ENCODE measurements around the gene SLC38A2. TPM values are rescaled to one million over a fixed set of nuclear protein-coding genes. Genes with fewer than 3 reads are reported as not detected.

SLC38A2 gene
- total and polyA plus RNA-seq, 4 donors = 102 to 292 (median 195) TPM

Other genes starting within 250 kb of the SLC38A2 start
- 100 to 1,000 TPM in 1 of 2 donors, 10 to 100 TPM in 1; 56.5 to 162 TPM for gene SLC38A1, start 103.7 kb downstream of the SLC38A2 start, total RNA-seq
- 10 to 100 TPM; 62.7 to 86.1 TPM for gene SLC38A1, start 103.7 kb downstream of the SLC38A2 start, polyA plus RNA-seq (ENCODE audit: insufficient read length in 2 of 2)